AG04449 (cell line): ENCODE measurements around the gene NECTIN2.

ENCODE experiments used
- CTCF ChIA-PET: fragments of 350-600 bp; formaldehyde crosslinking; extraction: SDS; loops from one replicate; lab custom pipeline; 2021; ENCODE audit warnings: antibody characterized with exemption; lab: Yijun Ruan, JAX
- POLR2A ChIA-PET: fragments of 400-600, 350-600 bp; formaldehyde crosslinking; extraction: SDS; loops from one replicate; lab custom pipeline; 2020; ENCODE audit warnings: antibody characterized with exemption, inconsistent platforms; lab: Yijun Ruan, JAX
- DNase-seq: peaks from one replicate; pipeline ENCODE4 v3.0.0-alpha.2; 2010; ENCODE audit warnings: low read depth, low spot score
- H3K4me3 ChIP-seq: 2 replicates; pipeline ENCODE4 v1.5.1; 2011; ENCODE audit warnings: low read depth, mild to moderate bottlenecking, control low read depth, low read length
- TF ChIP-seq, protein P1 (sequence below): IDR thresholded peaks from one replicate; pipeline ENCODE4 v1.5.1; 2011; ENCODE audit warnings: mild to moderate bottlenecking, moderate library complexity, low read length, control low read depth, inconsistent platforms; ENCODE audit not compliant: insufficient read depth; ENCODE audit errors: missing control alignments

The NECTIN2 gene

DNA sequence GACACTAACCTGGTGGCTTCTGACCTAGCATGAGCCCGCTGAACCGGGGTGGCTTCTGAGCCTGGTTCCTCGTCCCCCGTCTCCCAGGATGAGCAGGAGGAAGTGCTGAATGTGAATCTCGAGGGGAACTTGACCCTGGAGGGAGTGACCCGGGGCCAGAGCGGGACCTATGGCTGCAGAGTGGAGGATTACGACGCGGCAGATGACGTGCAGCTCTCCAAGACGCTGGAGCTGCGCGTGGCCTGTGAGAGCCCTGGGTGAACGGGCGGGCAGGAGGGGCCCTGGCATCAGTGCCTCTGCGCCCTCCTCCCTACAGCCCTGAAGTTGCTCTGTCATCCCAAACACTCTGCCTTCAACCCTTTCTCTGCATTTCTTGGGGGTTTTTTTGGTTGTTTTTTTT is 31.6 kb upstream of the NECTIN2 start:
- DNase-seq = no peak
- POLR2A ChIA-PET = no interaction called here
- no peak overlapping the region for H3K4me3 ChIP-seq
- CTCF ChIA-PET = no interaction called here
- TF ChIP-seq, protein P1, sequence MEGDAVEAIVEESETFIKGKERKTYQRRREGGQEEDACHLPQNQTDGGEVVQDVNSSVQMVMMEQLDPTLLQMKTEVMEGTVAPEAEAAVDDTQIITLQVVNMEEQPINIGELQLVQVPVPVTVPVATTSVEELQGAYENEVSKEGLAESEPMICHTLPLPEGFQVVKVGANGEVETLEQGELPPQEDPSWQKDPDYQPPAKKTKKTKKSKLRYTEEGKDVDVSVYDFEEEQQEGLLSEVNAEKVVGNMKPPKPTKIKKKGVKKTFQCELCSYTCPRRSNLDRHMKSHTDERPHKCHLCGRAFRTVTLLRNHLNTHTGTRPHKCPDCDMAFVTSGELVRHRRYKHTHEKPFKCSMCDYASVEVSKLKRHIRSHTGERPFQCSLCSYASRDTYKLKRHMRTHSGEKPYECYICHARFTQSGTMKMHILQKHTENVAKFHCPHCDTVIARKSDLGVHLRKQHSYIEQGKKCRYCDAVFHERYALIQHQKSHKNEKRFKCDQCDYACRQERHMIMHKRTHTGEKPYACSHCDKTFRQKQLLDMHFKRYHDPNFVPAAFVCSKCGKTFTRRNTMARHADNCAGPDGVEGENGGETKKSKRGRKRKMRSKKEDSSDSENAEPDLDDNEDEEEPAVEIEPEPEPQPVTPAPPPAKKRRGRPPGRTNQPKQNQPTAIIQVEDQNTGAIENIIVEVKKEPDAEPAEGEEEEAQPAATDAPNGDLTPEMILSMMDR = no peak

DNA sequence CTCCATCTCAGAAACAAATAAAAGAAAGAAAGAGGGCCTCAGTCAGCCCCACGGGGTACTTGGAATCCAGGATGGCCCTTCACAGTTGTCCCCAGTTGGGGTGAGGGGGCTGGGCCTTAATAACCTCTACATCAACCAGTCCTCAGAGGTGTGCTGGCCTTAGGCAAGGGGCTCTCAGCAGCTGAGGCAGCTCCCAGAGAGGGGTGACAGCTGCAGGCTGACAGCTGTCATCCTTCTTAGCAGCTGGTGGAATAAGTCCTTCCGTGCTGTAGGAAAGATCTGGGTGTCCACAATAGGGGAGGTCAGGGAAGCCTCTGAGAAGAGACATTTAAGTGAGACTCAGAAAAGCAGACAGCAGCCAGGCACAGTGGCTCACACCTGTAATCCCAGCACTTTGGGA is 29.8 kb upstream of the NECTIN2 start:
- TF ChIP-seq, protein P1 = no peak
- H3K4me3 ChIP-seq = no peak overlapping the region
- CTCF ChIA-PET = no interaction called here
- no peak for DNase-seq
- POLR2A ChIA-PET = no interaction called here

DNA sequence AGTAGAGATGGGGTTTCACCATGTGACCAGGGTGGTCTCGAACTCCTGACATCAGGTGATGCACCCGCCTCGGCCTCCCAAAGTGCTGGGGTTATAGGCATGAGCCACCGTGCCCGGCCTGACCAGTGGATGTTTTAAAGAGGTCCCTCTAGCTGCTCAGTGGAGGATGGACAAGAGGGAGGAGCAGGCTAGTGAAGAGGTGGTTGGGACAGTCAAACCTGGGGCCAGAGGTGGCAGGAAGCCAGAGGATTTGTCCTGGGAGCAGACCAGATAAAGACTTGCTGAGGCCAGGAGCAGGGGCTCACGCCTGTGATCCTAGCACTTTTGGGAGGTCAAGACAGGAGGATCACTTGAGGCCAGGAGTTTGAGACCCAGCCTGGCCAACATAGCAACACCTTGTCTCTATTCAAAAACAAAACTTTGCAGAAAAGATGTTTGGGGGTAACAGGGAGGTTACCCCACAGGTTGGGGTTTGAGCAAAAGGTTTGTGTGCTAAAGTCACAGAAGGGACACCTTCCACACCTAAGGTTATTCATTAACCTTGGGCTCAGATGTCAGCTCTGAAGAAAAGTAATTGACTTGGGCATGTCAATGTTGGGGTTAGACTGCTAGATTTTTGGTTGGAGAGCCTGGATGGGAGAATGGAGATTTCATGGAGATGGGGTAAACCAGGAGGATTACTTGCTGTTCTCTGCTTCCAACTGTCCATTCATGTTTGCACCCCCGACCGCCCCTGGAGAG is 28.2 kb upstream of the NECTIN2 start:
- DNase-seq = no peak
- ChIA-PET CTCF (interaction anchor here (0.8 to 2.2 kb wide), 4 partner anchors 9 to 26 kb away, joined by 3 to 5 read pairs (median 3); partner anchors contain the start of gene BCAM), POLR2A (no interaction called here)
- H3K4me3 ChIP-seq = no peak overlapping the region
- TF ChIP-seq, protein P1 = no peak

DNA sequence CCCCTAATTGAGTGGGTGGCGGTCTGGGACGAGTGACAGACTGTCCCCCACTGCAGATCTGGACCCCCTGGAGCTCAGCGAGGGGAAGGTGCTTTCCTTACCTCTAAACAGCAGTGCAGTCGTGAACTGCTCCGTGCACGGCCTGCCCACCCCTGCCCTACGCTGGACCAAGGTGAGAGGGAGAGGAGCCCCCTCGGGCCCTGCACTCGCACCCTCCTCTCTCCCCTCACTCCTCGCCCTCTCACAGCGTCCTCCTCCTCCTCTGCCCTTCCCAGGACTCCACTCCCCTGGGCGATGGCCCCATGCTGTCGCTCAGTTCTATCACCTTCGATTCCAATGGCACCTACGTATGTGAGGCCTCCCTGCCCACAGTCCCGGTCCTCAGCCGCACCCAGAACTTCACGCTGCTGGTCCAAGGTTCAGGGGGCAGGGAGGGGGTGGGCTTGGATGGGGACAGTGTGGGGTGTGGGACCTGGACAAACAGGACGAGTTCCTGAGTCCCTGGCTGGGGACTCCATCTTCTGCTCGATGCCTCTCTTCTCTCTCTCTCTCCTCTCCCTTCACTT is 27.5 kb upstream of the NECTIN2 start:
- H3K4me3 ChIP-seq = no peak overlapping the region
- POLR2A ChIA-PET = no interaction called here
- TF ChIP-seq, protein P1 = no peak
- CTCF ChIA-PET = interaction anchor here (0.8 to 2.2 kb wide), 4 partner anchors 10 to 95 kb away, joined by 3 to 7 read pairs (median 4); partner anchors contain the start of gene BCAM
- no peak for DNase-seq

DNA sequence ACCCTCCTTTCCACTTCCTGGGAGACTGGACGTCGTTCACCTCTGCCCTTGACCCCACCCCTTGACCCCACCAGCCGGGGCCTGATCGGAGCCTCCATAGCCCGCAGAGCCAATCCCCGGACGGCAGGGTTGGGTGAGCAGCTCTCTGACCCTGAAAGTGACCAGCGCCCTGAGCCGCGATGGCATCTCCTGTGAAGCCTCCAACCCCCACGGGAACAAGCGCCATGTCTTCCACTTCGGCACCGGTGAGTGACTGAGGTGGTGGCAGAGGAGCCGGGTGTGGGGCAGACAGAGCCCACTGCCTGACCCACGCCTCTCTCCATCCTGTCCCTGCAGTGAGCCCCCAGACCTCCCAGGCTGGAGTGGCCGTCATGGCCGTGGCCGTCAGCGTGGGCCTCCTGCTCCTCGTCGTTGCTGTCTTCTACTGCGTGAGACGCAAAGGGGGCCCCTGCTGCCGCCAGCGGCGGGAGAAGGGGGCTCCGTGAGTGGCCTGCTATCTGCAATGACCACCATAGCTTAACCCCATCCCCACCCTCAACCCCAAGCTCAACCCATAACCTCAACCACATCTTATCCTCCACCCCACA is 26.8 kb upstream of the NECTIN2 start:
- no peak for DNase-seq
- CTCF ChIA-PET = interaction anchor here (0.8 to 1.7 kb wide), 3 partner anchors 36 to 95 kb away, joined by 3 to 11 read pairs (median 7); no protein-coding TSS in a partner anchor
- no peak overlapping the region for H3K4me3 ChIP-seq
- POLR2A ChIA-PET = no interaction called here
- TF ChIP-seq, protein P1 = no peak
